K562 (cell line): ENCODE results near the gene PIP5K1B. TPM values are rescaled to one million over a fixed set of nuclear protein-coding genes. Genes with fewer than 3 reads are reported as not detected.

Experiments
- ARID2 ChIP-seq: fragments of 450-650 bp; IDR thresholded peaks from 2 replicates; pipeline ENCODE4 v1.6.1; 2017; ENCODE audit warnings: antibody characterized with exemption, mild to moderate bottlenecking
- BHLHE40 ChIP-seq: IDR thresholded peaks from 2 replicates; pipeline ENCODE4 v1.6.1; 2011; ENCODE audit warnings: low read length, improper control_type of control experiment
- CHAMP1 ChIP-seq: fragments of 450-650 bp; IDR thresholded peaks from 2 replicates; pipeline ENCODE4 v1.6.1; 2016; ENCODE audit warnings: mild to moderate bottlenecking
- CHD1 ChIP-seq: fragments of 200-600 bp; sonication (generic); IDR thresholded peaks from one replicate; pipeline ENCODE4 v1.6.1; 2012; ENCODE audit warnings: mild to moderate bottlenecking, moderate library complexity, low read length, inconsistent platforms
- KLF10 ChIP-seq: fragments of 250-450 bp; sonication (Bioruptor Pico); IDR thresholded peaks from 2 replicates; pipeline ENCODE4 v1.6.1; 2021; ENCODE audit warnings: matching md5 sums
- L3MBTL2 ChIP-seq: fragments of 450-650 bp; IDR thresholded peaks from 2 replicates; pipeline ENCODE4 v1.6.1; 2016; ENCODE audit warnings: mild to moderate bottlenecking, moderate library complexity
- ZNF592 ChIP-seq: fragments of 450-650 bp; IDR thresholded peaks from 2 replicates; pipeline ENCODE4 v1.6.1; 2017; ENCODE audit warnings: antibody characterized with exemption, mild to moderate bottlenecking
- polyA plus RNA-seq, 8 experiments: library from polyadenylated mRNA; depleted of rRNA in 4 of 8; stranded (reverse) in 5 of 8; unstranded in 3 of 8; fragments of >200 nt; fragmentation: Nextera tagmentation in 2 of 8; fragmentation: Illumina TruSeq in 1 of 8; extraction: Ambion mirVana in 2 of 8; extraction: Trizol in 1 of 8; gene quantifications; 2 replicates each; pipeline versions ENCODE4 v1.2.1 to v1.2.3, GENCODE V29; 2011 to 2014; ENCODE audit warnings: inconsistent platforms in 1 of 8, missing spikeins in 1 of 8
- total RNA-seq, 7 experiments: library from RNA; depleted of rRNA in 6 of 7; stranded (reverse); fragments of >200 nt in 6 of 7; fragmentation: Illumina TruSeq in 2 of 7; extraction: Trizol in 2 of 7; gene quantifications; 2 replicates each; pipeline versions ENCODE4 v1.2.1 to v1.2.3, GENCODE V29; 2011 to 2021; ENCODE audit warnings: low replicate concordance in 1 of 7
- TF ChIP-seq, protein P1 (sequence below): fragments of 450-650 bp; IDR thresholded peaks from 2 replicates; pipeline ENCODE4 v1.6.1; 2016; ENCODE audit warnings: mild to moderate bottlenecking, moderate library complexity

PIP5K1B gene
- total and polyA plus RNA-seq, 9 of the 15 experiments (the other 6 are each of a cell fraction or from before 2014, with no cell fraction given) = 3.1 to 12.9 (median 7.4) TPM

DNA sequence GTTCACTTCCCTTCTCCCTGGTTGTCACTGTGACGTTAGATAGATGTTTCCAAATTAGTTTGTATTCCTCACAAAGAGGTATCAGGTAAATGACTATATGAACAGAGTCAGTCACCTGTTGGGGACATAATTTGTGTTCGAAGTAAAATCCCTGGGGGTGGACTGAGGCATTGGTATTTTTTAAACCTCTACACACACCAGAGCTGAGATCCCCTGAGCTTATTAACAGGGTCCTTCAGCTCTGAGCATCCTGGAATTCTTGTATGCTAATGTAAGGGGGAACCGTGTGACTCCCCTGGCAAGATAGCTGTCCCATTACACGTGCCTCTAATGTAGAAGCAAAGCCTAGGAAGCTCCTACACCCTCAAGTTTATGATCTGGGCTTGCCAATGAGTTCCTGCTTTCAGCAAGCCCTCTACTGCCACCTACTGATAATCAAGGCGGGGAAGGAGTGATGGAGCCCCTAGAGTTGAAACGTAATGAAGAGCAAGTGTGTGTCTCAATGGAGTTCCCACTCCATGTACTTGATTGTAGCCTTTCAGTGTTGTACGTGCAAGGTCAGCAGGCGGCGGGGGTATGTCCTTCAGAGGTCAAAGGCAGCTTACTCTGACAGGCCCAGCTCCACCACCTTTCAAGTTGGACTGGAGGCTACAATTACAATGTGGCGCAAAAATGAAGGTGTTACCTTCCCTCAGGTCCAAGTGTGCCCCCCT, 294.5 kb downstream of the PIP5K1B start (continued):
- TF ChIP-seq, protein P1, sequence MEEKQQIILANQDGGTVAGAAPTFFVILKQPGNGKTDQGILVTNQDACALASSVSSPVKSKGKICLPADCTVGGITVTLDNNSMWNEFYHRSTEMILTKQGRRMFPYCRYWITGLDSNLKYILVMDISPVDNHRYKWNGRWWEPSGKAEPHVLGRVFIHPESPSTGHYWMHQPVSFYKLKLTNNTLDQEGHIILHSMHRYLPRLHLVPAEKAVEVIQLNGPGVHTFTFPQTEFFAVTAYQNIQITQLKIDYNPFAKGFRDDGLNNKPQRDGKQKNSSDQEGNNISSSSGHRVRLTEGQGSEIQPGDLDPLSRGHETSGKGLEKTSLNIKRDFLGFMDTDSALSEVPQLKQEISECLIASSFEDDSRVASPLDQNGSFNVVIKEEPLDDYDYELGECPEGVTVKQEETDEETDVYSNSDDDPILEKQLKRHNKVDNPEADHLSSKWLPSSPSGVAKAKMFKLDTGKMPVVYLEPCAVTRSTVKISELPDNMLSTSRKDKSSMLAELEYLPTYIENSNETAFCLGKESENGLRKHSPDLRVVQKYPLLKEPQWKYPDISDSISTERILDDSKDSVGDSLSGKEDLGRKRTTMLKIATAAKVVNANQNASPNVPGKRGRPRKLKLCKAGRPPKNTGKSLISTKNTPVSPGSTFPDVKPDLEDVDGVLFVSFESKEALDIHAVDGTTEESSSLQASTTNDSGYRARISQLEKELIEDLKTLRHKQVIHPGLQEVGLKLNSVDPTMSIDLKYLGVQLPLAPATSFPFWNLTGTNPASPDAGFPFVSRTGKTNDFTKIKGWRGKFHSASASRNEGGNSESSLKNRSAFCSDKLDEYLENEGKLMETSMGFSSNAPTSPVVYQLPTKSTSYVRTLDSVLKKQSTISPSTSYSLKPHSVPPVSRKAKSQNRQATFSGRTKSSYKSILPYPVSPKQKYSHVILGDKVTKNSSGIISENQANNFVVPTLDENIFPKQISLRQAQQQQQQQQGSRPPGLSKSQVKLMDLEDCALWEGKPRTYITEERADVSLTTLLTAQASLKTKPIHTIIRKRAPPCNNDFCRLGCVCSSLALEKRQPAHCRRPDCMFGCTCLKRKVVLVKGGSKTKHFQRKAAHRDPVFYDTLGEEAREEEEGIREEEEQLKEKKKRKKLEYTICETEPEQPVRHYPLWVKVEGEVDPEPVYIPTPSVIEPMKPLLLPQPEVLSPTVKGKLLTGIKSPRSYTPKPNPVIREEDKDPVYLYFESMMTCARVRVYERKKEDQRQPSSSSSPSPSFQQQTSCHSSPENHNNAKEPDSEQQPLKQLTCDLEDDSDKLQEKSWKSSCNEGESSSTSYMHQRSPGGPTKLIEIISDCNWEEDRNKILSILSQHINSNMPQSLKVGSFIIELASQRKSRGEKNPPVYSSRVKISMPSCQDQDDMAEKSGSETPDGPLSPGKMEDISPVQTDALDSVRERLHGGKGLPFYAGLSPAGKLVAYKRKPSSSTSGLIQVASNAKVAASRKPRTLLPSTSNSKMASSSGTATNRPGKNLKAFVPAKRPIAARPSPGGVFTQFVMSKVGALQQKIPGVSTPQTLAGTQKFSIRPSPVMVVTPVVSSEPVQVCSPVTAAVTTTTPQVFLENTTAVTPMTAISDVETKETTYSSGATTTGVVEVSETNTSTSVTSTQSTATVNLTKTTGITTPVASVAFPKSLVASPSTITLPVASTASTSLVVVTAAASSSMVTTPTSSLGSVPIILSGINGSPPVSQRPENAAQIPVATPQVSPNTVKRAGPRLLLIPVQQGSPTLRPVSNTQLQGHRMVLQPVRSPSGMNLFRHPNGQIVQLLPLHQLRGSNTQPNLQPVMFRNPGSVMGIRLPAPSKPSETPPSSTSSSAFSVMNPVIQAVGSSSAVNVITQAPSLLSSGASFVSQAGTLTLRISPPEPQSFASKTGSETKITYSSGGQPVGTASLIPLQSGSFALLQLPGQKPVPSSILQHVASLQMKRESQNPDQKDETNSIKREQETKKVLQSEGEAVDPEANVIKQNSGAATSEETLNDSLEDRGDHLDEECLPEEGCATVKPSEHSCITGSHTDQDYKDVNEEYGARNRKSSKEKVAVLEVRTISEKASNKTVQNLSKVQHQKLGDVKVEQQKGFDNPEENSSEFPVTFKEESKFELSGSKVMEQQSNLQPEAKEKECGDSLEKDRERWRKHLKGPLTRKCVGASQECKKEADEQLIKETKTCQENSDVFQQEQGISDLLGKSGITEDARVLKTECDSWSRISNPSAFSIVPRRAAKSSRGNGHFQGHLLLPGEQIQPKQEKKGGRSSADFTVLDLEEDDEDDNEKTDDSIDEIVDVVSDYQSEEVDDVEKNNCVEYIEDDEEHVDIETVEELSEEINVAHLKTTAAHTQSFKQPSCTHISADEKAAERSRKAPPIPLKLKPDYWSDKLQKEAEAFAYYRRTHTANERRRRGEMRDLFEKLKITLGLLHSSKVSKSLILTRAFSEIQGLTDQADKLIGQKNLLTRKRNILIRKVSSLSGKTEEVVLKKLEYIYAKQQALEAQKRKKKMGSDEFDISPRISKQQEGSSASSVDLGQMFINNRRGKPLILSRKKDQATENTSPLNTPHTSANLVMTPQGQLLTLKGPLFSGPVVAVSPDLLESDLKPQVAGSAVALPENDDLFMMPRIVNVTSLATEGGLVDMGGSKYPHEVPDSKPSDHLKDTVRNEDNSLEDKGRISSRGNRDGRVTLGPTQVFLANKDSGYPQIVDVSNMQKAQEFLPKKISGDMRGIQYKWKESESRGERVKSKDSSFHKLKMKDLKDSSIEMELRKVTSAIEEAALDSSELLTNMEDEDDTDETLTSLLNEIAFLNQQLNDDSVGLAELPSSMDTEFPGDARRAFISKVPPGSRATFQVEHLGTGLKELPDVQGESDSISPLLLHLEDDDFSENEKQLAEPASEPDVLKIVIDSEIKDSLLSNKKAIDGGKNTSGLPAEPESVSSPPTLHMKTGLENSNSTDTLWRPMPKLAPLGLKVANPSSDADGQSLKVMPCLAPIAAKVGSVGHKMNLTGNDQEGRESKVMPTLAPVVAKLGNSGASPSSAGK = peak; percentile 35; the same call in 1 of the 2 replicates
- TF ChIP-seq ARID2 = 0 out of 2 replicates have a peak, but pooled peaks have one; percentile 59
- no peak for TF ChIP-seq KLF10
- TF ChIP-seq BHLHE40 = peak; percentile 76
- TF ChIP-seq CHD1 = no peak
- TF ChIP-seq ZNF592 = peak; percentile 77
- 0 out of 2 replicates have a peak, but pooled peaks have one; percentile 24 for TF ChIP-seq CHAMP1
- 0 out of 2 replicates have a peak, but pooled peaks have one; percentile 25 for TF ChIP-seq L3MBTL2
